Memory B cell (primary cell): Measurements from ENCODE around the gene ATXN7L1.
"Not testable (repeated sequence)": the region's sequence is repeated elsewhere in the genome, so short reads cannot be mapped to it uniquely, and the experiment has no call there.

Experiments
- ATAC-seq: fragments of 150-1000 bp; cut with Tn5 transposase; 2 replicates; pipeline ENCODE4 v1.10.0; 2021; ENCODE audit warnings: low read depth, mild to moderate bottlenecking, moderate library complexity
- DNase-seq, 2 donors: peaks; one replicate each; pipeline ENCODE4 v3.0.0; 2022; ENCODE audit warnings: low spot score in 2 of 2
- H3K27ac Mint-ChIP-seq: one replicate; pipeline ENCODE4 v1.8.0; 2022; ENCODE audit warnings: mild to moderate bottlenecking, moderate library complexity, mixed read lengths
- H3K27me3 Mint-ChIP-seq: one replicate; pipeline ENCODE4 v1.8.0; 2022; ENCODE audit warnings: mixed read lengths
- H3K36me3 Mint-ChIP-seq: one replicate; pipeline ENCODE4 v1.8.0; 2022; ENCODE audit warnings: mild to moderate bottlenecking, mixed read lengths
- H3K4me1 Mint-ChIP-seq: one replicate; pipeline ENCODE4 v1.8.0; 2022; ENCODE audit warnings: mixed read lengths
- H3K4me3 Mint-ChIP-seq: one replicate; pipeline ENCODE4 v1.8.0; 2022; ENCODE audit warnings: mild to moderate bottlenecking, moderate library complexity, mixed read lengths
- H3K9me3 Mint-ChIP-seq: one replicate; pipeline ENCODE4 v1.8.0; 2022; ENCODE audit warnings: mixed read lengths

ATXN7L1 gene

GRCh38 chr7:105713488-105714465 lies 162.6 kb downstream of the ATXN7L1 start:
- H3K36me3 Mint-ChIP-seq: peaks cover 12% of the 10 kb centered on the region
- no peak overlapping the region for H3K4me3 Mint-ChIP-seq
- H3K4me1 Mint-ChIP-seq: peaks cover 7% of the 10 kb centered on the region
- ATAC-seq (no peak), DNase-seq (no peak)
- no peaks in the 10 kb centered on the region for H3K27me3 Mint-ChIP-seq
- no peak overlapping the region for H3K27ac Mint-ChIP-seq
- H3K9me3 Mint-ChIP-seq: peaks cover 14% of the 10 kb centered on the region

- Mint-ChIP-seq H3K27ac (no peak overlapping the region), H3K4me1 (no peaks in the 10 kb centered on the region), H3K36me3 (peaks cover 12% of the 10 kb centered on the region), H3K4me3 (no peak overlapping the region), H3K9me3 (peaks cover 14% of the 10 kb centered on the region), H3K27me3 (no peaks in the 10 kb centered on the region)
- ATAC-seq: no peak
- no peak for DNase-seq
Measured at GRCh38 chr7:105712877-105713276, 163.5 kb downstream of the ATXN7L1 start.

- Mint-ChIP-seq H3K27ac (no peak overlapping the region), H3K27me3 (peaks cover 3% of the 10 kb centered on the region), H3K4me3 (no peak overlapping the region), H3K4me1 (no peaks in the 10 kb centered on the region), H3K9me3 (peaks cover 14% of the 10 kb centered on the region), H3K36me3 (peaks cover 12% of the 10 kb centered on the region)
- ATAC-seq (no peak), DNase-seq (no peak)
Measured at GRCh38 chr7:105711726-105712402, 164.5 kb downstream of the ATXN7L1 start.

GRCh38 chr7:105710720-105711119 lies 165.7 kb downstream of the ATXN7L1 start:
- H3K27me3 Mint-ChIP-seq, H3K4me1 Mint-ChIP-seq, H3K4me3 Mint-ChIP-seq, DNase-seq, ATAC-seq, H3K27ac Mint-ChIP-seq: not testable (repeated sequence)
- H3K36me3 Mint-ChIP-seq: peaks cover 12% of the 10 kb centered on the region
- H3K9me3 Mint-ChIP-seq: peaks cover 14% of the 10 kb centered on the region

GRCh38 chr7:105708763-105709080 lies 167.7 kb downstream of the ATXN7L1 start:
- Mint-ChIP-seq H3K27ac (no peak overlapping the region), H3K4me1 (no peaks in the 10 kb centered on the region)
- no peak for DNase-seq

GRCh38 chr7:105707967-105708762 lies 168.2 kb downstream of the ATXN7L1 start:
- no peak for ATAC-seq
- no peak overlapping the region for H3K27ac Mint-ChIP-seq

More at GRCh38 chr7:105708763-105709080, 167.7 kb downstream of the ATXN7L1 start:
- Mint-ChIP-seq H3K4me3 (no peak overlapping the region), H3K36me3 (peaks cover 12% of the 10 kb centered on the region), H3K9me3 (peaks cover 14% of the 10 kb centered on the region), H3K27me3 (peaks cover 3% of the 10 kb centered on the region)
- no peak for ATAC-seq

GRCh38 chr7:105707381-105707780 lies 169.0 kb downstream of the ATXN7L1 start:
- Mint-ChIP-seq H3K4me3 (no peak overlapping the region), H3K36me3 (peaks cover 7% of the 10 kb centered on the region), H3K27me3 (peaks cover 3% of the 10 kb centered on the region), H3K9me3 (peaks cover 9% of the 10 kb centered on the region), H3K4me1 (no peaks in the 10 kb centered on the region), H3K27ac (no peak overlapping the region)
- DNase-seq: no peak
- ATAC-seq: no peak

More at GRCh38 chr7:105707967-105708762, 168.2 kb downstream of the ATXN7L1 start:
- DNase-seq: no peak
- Mint-ChIP-seq H3K36me3 (peaks cover 12% of the 10 kb centered on the region), H3K4me1 (no peaks in the 10 kb centered on the region), H3K9me3 (peaks cover 14% of the 10 kb centered on the region), H3K27me3 (peaks cover 3% of the 10 kb centered on the region), H3K4me3 (no peak overlapping the region)

- Mint-ChIP-seq H3K36me3 (peaks cover 3% of the 10 kb centered on the region), H3K4me3 (no peak overlapping the region), H3K27ac (no peak overlapping the region), H3K4me1 (no peaks in the 10 kb centered on the region), H3K27me3 (peaks cover 3% of the 10 kb centered on the region), H3K9me3 (peaks cover 3% of the 10 kb centered on the region)
- ATAC-seq (no peak), DNase-seq (no peak)
Measured at GRCh38 chr7:105705427-105705826, 171.0 kb downstream of the ATXN7L1 start.

GRCh38 chr7:105703207-105703930 lies 173.0 kb downstream of the ATXN7L1 start:
- Mint-ChIP-seq H3K27me3 (peaks cover 3% of the 10 kb centered on the region), H3K27ac (no peak overlapping the region), H3K4me1 (no peaks in the 10 kb centered on the region), H3K9me3 (no peaks in the 10 kb centered on the region), H3K36me3 (no peaks in the 10 kb centered on the region), H3K4me3 (no peak overlapping the region)
- ATAC-seq (no peak), DNase-seq (no peak)

GRCh38 chr7:105699568-105700236 lies 176.7 kb downstream of the ATXN7L1 start:
- ATAC-seq: no peak
- Mint-ChIP-seq H3K4me3 (no peak overlapping the region), H3K27ac (no peak overlapping the region), H3K36me3 (no peaks in the 10 kb centered on the region), H3K9me3 (peaks cover 6% of the 10 kb centered on the region), H3K4me1 (no peaks in the 10 kb centered on the region), H3K27me3 (no peaks in the 10 kb centered on the region)
- DNase-seq: no peak

GRCh38 chr7:105698531-105698930 lies 177.9 kb downstream of the ATXN7L1 start:
- H3K4me1 Mint-ChIP-seq: peaks cover 2% of the 10 kb centered on the region
- no peak for ATAC-seq

GRCh38 chr7:105697753-105698152 lies 178.6 kb downstream of the ATXN7L1 start:
- peaks cover 6% of the 10 kb centered on the region for H3K9me3 Mint-ChIP-seq
- peaks cover 2% of the 10 kb centered on the region for H3K4me1 Mint-ChIP-seq
- no peak overlapping the region for H3K4me3 Mint-ChIP-seq
- no peak for DNase-seq
- no peaks in the 10 kb centered on the region for H3K36me3 Mint-ChIP-seq
- H3K27ac Mint-ChIP-seq: no peak overlapping the region
- ATAC-seq: no peak
- H3K27me3 Mint-ChIP-seq: no peaks in the 10 kb centered on the region

More at GRCh38 chr7:105698531-105698930, 177.9 kb downstream of the ATXN7L1 start:
- H3K27ac Mint-ChIP-seq: no peak overlapping the region
- H3K36me3 Mint-ChIP-seq: no peaks in the 10 kb centered on the region
- no peak overlapping the region for H3K4me3 Mint-ChIP-seq
- no peak for DNase-seq
- H3K27me3 Mint-ChIP-seq: no peaks in the 10 kb centered on the region
- H3K9me3 Mint-ChIP-seq: peaks cover 6% of the 10 kb centered on the region

- not testable (repeated sequence) for H3K4me3 Mint-ChIP-seq, H3K36me3 Mint-ChIP-seq, H3K4me1 Mint-ChIP-seq, ATAC-seq, H3K27me3 Mint-ChIP-seq, DNase-seq, H3K27ac Mint-ChIP-seq, H3K9me3 Mint-ChIP-seq
Measured at GRCh38 chr7:105697169-105697568, 179.2 kb downstream of the ATXN7L1 start.
